Activated CD4-positive, alpha-beta T cell treated with anti-CD3 and anti-CD28 coated beads, Interleukin-2, amount 50 U/mL, for 24 hours (primary cell): ENCODE data around the gene GALP.
"Not testable (repeated sequence)": the region's sequence is repeated elsewhere in the genome, so short reads cannot be mapped to it uniquely, and the experiment has no call there.

Source experiments
- DNase-seq, 2 donors: peaks; one replicate each; pipeline ENCODE4 v3.0.0-alpha.2; 2020; ENCODE audit warnings: low read depth in 1 of 2, low spot score in 1 of 2

The GALP gene

GRCh38 chr19:56147307-56147706 is 28.5 kb upstream of the GALP start:
- no peak for DNase-seq

GRCh38 chr19:56148096-56148495 is 27.7 kb upstream of the GALP start:
- no peak for DNase-seq

DNA sequence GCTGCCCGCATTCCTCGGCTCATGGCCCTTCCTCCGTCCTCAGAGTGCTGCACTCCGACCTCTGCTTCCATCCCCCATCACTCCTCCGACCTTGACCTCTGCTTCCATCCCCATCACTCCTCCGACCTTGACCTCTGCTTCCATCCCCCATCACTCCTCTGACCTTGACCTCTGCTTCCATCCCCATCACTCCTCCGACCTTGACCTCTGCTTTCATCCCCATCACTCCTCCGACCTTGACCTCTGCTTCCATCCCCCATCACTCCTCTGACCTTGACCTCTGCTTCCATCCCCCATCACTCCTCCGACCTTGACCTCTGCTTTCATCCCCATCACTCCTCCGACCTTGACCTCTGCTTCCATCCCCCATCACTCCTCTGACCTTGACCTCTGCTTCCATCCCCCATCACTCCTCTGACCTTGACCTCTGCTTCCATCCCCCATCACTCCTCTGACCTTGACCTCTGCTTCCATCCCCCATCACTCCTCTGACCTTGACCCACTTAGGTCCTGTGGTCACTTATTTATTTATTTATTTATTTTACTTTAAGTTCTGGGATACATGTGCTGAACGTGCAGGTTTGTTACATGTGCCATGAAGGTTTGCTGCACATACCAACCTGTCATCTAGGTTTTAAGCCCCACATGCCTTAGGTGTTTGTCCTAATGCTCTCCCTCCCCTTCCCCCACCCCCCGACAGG is 26.7 kb upstream of the GALP start:
- DNase-seq = not testable (repeated sequence)

GRCh38 chr19:56149656-56150038 is 26.2 kb upstream of the GALP start:
- no peak for DNase-seq

DNA sequence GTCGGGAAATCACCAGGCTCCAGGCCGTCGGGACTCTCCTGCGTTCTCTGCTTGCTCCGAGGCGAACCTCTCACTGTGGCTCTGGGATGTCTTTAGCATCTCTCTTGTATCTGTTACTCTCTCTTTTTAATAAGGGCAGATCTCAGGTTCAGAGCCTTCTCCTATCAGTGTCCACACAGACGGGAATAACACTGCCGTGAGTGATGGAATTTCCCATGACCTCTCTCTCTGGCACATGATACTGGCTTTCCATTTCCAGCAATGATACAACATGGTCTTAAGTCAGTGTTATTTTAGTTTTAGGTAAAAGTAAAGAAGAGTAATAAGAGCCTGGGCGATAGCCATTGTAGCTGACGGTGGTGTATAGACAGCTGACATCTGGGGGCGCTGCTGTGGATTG is 25.4 kb upstream of the GALP start:
- no peak for DNase-seq

DNA sequence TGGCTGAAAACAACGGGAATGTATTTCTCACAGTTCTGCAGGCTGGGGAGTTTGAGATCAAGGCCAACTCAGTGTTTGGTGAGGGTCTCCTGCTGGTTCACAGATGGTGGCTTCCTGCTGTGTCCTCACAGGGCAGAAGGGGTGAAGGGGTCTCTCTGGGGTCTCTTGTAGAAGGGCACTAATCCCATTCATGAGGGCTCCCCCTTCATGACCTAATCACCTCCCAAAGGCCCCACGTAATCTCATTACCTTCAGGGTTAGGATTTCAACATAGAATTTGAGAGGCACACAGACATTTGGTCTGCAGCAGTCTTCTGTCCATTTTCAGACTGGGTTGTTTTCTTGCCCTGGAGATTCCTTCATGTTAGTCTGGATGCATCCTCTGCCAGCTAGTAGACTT is 23.2 kb upstream of the GALP start:
- DNase-seq = no peak

DNA sequence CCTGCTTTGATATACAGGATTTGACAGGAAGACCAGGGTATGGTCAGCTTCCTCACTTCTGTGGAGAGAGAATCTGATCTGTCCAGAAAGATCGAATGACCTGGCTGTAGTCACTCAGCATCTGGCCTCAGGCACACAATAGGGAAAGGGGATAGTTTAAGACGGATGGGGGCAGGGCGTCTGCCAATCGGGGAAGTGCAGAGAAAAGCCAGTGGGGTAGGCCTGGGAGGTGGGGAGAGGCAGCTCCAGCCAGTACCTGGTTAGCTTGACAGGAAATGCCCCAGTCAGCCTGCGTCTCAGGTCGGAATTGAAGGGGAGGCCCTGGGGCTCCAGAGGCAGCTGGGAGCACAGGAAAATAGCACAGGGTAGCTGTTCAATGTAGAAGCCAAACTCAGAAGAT is 22.3 kb upstream of the GALP start:
- DNase-seq = no peak

GRCh38 chr19:56155124-56155687 is 20.6 kb upstream of the GALP start:
- no peak for DNase-seq

DNA sequence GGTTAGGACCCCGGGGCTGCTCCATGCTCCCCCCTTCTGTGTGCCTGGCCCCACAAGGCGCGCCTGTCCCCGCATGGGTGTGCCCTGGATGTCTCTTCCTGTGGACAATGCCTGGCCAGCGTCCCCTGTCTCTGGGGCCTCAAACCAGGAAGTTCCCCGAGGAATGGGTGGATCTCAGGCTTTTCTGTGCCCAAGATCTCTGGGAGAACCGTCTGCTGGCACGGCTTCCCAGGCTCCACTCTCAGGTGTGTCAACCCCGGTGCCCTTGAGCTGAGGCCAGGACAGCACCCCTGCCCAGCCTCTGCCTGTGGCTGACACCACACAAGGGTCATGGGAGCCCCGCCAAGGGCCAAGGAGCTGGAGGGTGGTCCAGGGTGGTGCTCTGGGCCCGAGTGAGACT is 19.0 kb upstream of the GALP start:
- no peak for DNase-seq

GRCh38 chr19:56158170-56158757 is 17.5 kb upstream of the GALP start:
- DNase-seq = no peak

DNA sequence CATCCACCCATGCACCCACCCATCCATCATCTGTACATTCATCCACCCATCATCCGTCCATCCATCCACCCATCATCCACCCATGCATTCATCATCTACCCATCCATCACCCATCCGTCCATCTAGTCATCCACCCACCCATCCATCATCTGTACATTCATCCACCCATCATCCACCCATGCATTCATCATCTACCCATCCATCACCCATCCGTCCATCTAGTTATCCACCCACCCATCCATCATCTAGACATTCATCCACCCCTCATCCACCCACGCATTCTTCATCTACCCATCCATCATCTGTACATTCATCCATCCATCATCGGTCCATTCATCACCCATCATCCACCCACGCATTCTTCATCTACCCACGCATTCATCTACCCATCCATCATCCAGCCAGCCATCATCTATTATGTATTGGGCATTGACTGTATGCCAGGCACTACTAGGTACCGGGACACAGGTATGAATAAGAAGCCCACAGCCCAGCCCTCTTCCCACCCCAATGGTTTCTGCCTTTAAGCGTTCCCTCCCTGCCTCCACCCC is 16.7 kb upstream of the GALP start:
- no peak for DNase-seq

DNA sequence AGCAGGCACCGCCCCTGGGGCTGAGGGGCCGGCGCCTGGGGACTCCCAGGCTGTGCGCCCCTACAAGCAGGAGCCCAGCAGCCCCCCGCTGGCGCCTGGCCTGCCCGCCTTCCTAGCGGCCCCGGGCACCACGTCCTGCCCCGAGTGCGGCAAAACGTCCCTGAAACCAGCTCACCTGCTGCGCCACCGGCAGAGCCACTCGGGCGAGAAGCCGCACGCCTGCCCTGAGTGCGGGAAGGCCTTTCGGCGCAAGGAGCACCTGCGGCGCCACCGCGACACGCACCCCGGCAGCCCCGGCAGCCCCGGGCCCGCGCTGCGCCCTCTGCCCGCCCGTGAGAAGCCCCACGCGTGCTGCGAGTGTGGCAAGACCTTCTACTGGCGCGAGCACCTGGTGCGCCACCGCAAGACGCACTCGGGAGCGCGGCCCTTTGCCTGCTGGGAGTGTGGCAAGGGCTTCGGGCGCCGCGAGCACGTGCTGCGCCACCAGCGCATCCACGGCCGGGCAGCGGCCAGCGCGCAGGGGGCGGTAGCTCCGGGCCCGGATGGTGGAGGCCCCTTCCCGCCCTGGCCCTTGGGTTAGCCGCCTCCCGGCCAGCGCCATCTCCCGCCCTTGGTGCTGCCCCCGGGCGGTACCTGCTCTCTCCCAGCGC is 16.1 kb upstream of the GALP start:
- no peak for DNase-seq

- no peak for DNase-seq
These were observed 14.3 kb upstream of the GALP start for GRCh38 chr19:56161534-56161933.

GRCh38 chr19:56162258-56162657 is 13.6 kb upstream of the GALP start:
- no peak for DNase-seq

- no peak for DNase-seq
These were observed 12.7 kb upstream of the GALP start for GRCh38 chr19:56163097-56163496.

DNA sequence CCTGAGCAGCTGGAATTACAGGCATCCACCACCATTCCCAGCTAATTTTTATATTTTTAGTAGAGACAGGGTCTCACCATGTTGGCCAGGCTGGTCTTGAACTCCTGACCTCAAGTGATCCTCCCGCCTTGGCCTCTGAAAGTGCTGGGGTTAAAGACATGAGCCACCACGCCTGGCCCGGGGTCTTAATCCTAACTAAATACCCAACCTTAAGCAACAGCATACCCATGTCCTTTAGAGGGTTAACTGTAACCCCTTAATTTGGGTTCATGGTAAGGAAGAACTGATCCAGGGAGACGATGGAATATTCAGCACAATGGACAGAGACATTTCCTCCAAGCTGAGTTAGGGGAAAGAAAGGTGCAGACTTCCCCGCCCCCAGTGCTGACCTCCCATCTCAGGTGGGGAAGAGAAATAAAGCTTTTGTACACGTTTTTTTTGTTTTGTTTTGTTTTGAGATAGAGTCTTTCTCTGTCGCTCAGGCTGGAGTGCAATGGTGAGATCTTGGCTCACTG is 8.7 kb upstream of the GALP start:
- no peak for DNase-seq

- no peak for DNase-seq
These were observed 5.5 kb upstream of the GALP start for GRCh38 chr19:56170261-56170660.

DNA sequence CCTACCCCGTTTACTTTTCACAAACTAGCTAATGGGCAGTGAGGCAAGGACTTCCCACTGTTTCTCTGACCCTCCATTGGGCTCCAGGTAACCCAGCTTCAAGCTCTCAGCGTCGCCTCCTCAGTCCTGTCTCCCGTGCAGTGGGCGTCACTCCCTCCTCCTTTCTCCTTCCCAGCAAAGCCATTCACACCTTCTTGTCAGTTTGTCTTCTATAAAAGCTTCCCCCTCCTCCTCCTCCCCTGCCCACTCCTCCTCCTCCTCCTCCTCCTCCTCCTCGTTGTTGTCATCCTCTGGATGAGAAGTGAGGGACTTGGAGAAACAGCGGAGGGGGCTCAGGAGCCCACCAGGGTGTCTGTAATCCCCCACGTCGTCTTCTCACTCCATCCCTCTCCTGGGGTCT is 1.7 kb upstream of the GALP start:
- DNase-seq = no peak

DNA sequence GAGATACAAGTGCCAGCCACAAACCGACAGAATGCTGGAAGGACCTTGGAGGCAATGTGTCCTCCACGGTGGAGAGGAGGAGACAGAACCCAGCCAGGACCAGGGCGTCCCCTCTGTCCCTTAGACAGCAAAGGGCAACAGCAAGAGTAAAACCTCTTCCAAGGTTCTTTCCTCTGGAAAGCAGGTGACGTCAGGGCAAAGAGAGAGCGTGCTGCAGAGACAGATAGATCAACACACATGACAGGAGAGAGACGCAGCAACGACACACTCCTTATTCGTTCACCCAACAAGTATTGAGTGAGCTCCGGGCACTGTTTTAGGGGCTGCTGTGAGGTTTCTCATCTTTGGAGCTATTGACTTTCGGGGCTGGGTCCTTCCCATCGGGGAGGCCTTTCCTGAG is 1.3 kb upstream of the GALP start:
- no peak for DNase-seq

DNA sequence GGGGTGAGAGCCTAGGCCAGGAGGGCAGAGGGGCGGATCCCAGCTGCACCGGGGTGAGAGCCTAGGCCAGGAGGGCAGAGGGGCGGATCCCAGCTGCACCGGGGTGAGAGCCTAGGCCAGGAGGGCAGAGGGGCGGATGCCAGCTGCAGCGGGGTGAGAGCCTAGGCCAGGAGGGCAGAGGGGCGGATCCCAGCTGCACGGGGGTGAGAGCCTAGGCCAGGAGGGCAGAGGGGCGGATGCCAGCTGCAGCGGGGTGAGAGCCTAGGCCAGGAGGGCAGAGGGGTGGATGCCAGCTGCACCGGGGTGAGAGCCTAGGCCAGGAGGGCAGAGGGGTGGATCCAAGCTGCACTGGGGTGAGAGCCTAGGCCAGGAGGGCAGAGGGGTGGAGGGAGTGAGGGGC is 502 bp downstream of the GALP start:
- DNase-seq = not testable (repeated sequence)

- no peak for DNase-seq
These were observed 1.1 kb downstream of the GALP start for GRCh38 chr19:56176881-56177280.
